ENCODE results near the gene SAMD4B.

Gene SAMD4B

DNA sequence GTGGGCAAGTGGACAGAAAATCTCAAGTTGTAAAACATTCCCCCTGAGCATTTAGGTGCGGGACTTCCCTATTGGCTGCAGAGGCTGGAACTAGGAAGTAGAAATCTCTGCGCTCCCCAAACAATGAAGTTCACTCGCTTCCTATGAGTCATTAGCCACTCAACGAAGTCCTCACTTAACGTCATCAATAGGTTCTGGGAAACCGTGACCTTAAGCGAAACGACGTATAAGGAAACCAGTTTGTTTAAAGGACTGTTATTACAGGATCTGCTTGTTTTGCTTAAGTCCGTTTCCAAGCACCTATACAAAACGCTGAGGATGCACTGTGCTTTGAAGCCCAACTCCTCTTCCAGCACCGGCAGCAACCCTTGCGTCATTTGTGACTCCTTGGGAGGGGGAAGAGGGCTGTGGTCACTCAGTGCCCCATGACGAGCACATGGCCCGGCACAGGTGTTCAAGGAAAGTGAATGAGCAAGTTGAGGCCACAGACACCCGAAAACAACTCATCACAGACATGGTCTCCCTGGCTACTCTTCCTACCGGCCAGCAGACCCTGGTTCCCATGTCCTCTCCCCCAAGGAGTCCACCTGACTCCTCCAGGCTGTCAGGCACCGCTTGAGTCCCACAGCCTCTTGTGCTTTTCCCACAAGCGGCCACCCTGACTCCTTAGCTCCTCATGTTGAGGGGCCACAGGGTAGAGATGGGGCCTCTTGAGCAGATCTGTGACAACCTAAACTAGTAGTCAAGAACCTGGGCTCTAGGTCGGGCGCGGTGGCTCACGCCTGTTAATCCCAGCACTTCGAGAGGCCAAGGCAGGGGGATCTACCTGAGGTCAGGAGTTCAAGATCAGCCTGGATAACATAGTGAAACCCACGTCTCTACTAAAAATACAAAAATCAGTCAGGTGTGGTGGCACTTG is 88.7 kb downstream of the SAMD4B start:
- no peak for DNase-seq

DNA sequence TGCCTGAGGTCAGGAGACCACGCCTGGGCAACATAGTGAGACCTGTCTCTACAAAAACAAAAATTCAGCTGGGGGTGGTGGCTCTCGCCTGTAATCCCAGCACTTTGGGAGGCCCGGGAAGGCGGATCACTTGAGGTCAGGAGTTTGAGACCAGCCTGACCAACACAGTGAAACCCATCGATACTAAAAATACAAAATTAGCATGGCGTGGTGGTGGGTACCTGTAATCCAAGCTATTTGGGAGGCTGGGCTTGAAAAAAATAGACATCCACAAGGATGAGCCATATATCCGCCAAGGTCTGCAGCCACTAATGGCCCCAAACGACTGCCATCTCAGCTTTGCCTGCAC is 90.4 kb downstream of the SAMD4B start:
- DNase-seq: no peak

DNA sequence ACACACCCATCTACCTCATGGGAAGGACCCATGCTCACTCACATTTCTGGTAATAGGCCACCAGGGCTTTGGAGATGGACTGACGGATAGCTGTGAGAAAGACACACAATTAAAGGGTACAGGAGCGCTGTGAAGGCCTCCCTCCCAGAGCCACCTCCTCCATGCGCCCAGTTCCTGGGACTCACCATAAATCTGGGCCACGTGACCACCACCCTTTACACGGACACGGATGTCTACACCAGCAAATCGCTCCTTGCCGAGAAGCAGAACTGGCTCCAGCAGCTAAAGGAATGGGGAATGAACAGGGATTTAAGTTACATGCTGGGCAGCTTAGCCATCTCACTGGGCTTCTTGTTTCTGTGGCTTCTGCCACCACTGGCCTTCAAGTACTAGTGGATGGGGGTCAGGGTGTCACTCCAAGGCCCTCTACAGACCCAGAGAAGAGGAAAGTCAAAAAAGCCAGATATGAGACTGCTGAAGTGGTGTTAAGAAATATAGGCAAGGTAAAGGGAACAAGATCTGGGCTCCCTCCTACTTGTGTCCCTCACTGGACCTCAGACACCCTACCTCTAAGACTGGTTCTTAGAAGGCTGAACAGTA is 91.4 kb downstream of the SAMD4B start:
- no peak for DNase-seq

- no peak for DNase-seq
Measured at GRCh38 chr19:39434123-39435076, 92.2 kb downstream of the SAMD4B start.
